Medulla oblongata (tissue), 1 donor: Measurements from ENCODE around the gene MYL12A.

Experiments
- DNase-seq: peaks from one replicate; pipeline ENCODE4 v3.0.0-alpha.2; 2015; ENCODE audit errors: extremely low spot score

Gene MYL12A

GRCh38 chr18:3224223-3224622 is 23.4 kb upstream of the MYL12A start:
- no peak for DNase-seq

- no peak for DNase-seq
Observed at GRCh38 chr18:3225588-3225987, 22.0 kb upstream of the MYL12A start.

GRCh38 chr18:3226048-3226447 is 21.6 kb upstream of the MYL12A start:
- no peak for DNase-seq

GRCh38 chr18:3230401-3231334 is 16.9 kb upstream of the MYL12A start:
- no peak for DNase-seq

GRCh38 chr18:3233004-3233403 is 14.6 kb upstream of the MYL12A start:
- DNase-seq = no peak

GRCh38 chr18:3233433-3234168 is 14.0 kb upstream of the MYL12A start:
- no peak for DNase-seq

GRCh38 chr18:3234457-3234856 is 13.1 kb upstream of the MYL12A start:
- no peak for DNase-seq

GRCh38 chr18:3235846-3236245 is 11.8 kb upstream of the MYL12A start:
- no peak for DNase-seq

- no peak for DNase-seq
Observed at GRCh38 chr18:3236470-3236869, 11.1 kb upstream of the MYL12A start.

GRCh38 chr18:3238742-3239141 is 8.9 kb upstream of the MYL12A start:
- no peak for DNase-seq

- DNase-seq = no peak
Observed at GRCh38 chr18:3245185-3245564, 2.4 kb upstream of the MYL12A start.

GRCh38 chr18:3245853-3246634 is 1.6 kb upstream of the MYL12A start:
- peak; percentile 95 for DNase-seq

GRCh38 chr18:3246635-3247239 is 864 bp upstream of the MYL12A start:
- no peak for DNase-seq

GRCh38 chr18:3248062-3248657 is 559 bp downstream of the MYL12A start:
- DNase-seq = peak; percentile 50

GRCh38 chr18:3248658-3249359 is 1.2 kb downstream of the MYL12A start:
- DNase-seq = no peak

GRCh38 chr18:3250237-3251107 is 2.9 kb downstream of the MYL12A start:
- DNase-seq = no peak

- DNase-seq = no peak
Observed at GRCh38 chr18:3251249-3251962, 3.8 kb downstream of the MYL12A start.

- no peak for DNase-seq
Observed at GRCh38 chr18:3251963-3252277, 4.3 kb downstream of the MYL12A start.

- no peak for DNase-seq
Observed at GRCh38 chr18:3252843-3253242, 5.2 kb downstream of the MYL12A start.
